Measurements from ENCODE around the gene BBX. TPM values are rescaled to one million over a fixed set of nuclear protein-coding genes. Genes with fewer than 3 reads are reported as not detected.
A peak's percentile ranks its signal among the peaks of the same experiment; 100 is the strongest.
"Not testable (repeated sequence)": the region's sequence is repeated elsewhere in the genome, so short reads cannot be mapped to it uniquely, and the experiment has no call there.

BBX gene
- total RNA-seq, 4 donors from 2014 or later: 33.0 to 46.3 (median 36.7) TPM

- DNase-seq: no peak
- no peaks in the 10 kb centered on the region for H3K36me3 ChIP-seq
- H3K4me3 ChIP-seq: no peak overlapping the region
- no peaks in the 10 kb centered on the region for H3K9me3 ChIP-seq
- no peaks in the 10 kb centered on the region for H3K27me3 ChIP-seq
- TF ChIP-seq CTCF (IDR thresholded peaks at IDR 0.05): no peak
- no peak for TF ChIP-seq POLR2A (IDR thresholded peaks at IDR 0.05)
- H3K27ac ChIP-seq: no peak overlapping the region
- H3K4me1 ChIP-seq: peaks cover 0 to 12% (median 3%) of the 10 kb centered on the region in 4 donors
These were observed 164.4 kb downstream of the BBX start for GRCh38 chr3:107687056-107687581.

DNA sequence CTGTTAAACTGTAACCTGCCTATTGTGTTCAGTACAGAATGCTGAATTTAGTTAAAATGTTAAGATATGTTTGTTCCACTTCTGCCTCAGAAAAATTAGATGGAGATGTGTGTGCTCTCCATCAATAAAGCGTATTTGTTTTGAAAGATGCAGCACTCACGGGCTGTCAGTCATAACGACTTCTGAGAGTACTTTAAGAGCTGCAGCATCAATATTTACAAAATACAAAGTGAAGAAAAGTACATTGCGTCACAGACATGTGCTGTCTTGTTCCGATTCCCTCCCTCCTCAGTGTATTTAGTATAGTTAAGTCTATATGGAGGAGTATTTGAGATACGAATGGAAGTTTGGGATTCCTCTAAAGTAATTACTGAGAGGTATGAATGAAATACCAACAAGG lies 166.6 kb downstream of the BBX start:
- Histone ChIP-seq H3K27ac (no peak overlapping the region), H3K27me3 (no peaks in the 10 kb centered on the region), H3K36me3 (no peaks in the 10 kb centered on the region), H3K9me3 (no peaks in the 10 kb centered on the region), H3K4me1 (peaks cover 0 to 5% (median 0%) of the 10 kb centered on the region in 4 donors), H3K4me3 (no peak overlapping the region)
- TF ChIP-seq POLR2A (IDR thresholded peaks at IDR 0.05): no peak
- TF ChIP-seq CTCF (IDR thresholded peaks at IDR 0.05): no peak
- no peak for DNase-seq

DNA sequence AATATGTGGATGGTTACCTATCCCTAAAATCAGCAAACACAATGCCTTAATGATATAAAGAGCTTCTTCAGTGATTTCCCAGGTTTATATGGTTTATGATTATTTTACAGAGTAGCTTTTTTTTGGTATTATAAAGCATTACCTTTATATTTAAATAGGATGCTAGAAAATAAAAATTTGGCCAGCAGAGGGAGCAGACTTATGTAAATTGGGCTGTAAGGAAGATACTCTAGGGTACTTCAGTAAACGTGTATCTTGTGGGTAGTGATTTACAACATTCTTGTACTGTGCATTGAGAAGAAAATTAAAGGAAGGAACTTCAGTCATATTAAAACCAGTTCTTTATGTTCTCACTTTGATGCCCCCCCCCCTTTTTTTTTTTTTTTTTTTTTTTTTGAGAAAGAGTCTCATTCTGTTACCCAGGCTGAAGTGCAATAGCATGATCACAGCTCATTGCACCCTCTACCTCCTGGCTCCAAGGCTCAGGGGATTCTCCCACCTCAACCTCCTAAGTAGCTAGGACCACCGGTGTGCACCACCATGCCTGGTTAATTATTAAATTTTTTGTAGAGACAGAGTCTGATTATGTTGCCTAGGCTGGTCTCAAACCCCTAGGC lies 167.9 kb downstream of the BBX start:
- no peak for DNase-seq
- Histone ChIP-seq H3K9me3 (no peaks in the 10 kb centered on the region), H3K36me3 (no peaks in the 10 kb centered on the region), H3K4me1 (no peaks in the 10 kb centered on the region), H3K27me3 (no peaks in the 10 kb centered on the region), H3K27ac (no peak overlapping the region), H3K4me3 (no peak overlapping the region)
- TF ChIP-seq POLR2A (IDR thresholded peaks at IDR 0.05) (no peak), CTCF (IDR thresholded peaks at IDR 0.05) (peak in 5 of 6 experiments; percentile 42 to 54 (median 50))

GRCh38 chr3:107691984-107692383 lies 169.2 kb downstream of the BBX start:
- DNase-seq, H3K27me3 ChIP-seq, H3K4me3 ChIP-seq, H3K9me3 ChIP-seq, H3K27ac ChIP-seq, H3K4me1 ChIP-seq, H3K36me3 ChIP-seq: not testable (repeated sequence)

- H3K9me3 ChIP-seq, H3K36me3 ChIP-seq, DNase-seq, H3K4me1 ChIP-seq, H3K27me3 ChIP-seq, H3K27ac ChIP-seq: not testable (repeated sequence)
- H3K4me3 ChIP-seq: peak overlapping the region in 2 of 4 donors; percentile 45 to 49
These were observed 174.6 kb downstream of the BBX start for GRCh38 chr3:107697348-107697747.

DNA sequence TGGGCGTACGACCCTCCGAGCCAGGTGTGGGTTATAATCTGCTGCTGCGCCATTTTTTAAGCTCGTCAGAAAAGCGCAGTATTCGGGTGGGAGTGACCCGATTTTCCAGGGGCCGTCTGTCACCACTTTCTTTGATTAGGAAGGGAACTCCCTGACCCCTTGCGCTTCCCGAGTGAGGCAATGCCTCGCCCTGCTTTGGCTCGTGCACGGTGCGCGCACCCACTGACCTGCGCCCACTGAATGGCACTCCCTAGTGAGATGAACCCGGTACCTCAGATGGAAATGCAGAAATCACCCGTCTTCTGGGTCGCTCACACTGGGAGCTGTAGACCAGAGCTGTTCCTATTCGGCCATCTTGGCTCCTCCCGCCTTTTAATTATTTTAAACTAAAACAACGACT lies 175.1 kb downstream of the BBX start:
- H3K4me1 ChIP-seq, H3K27me3 ChIP-seq, H3K36me3 ChIP-seq, H3K9me3 ChIP-seq: not testable (repeated sequence)
- Histone ChIP-seq H3K4me3 (peak overlapping the region; percentile 24 to 49 (median 38)), H3K27ac (peak overlapping the region in 1 of 4 donors; percentile 25)
- DNase-seq: peak in 1 of 3 donors; percentile 48

DNA sequence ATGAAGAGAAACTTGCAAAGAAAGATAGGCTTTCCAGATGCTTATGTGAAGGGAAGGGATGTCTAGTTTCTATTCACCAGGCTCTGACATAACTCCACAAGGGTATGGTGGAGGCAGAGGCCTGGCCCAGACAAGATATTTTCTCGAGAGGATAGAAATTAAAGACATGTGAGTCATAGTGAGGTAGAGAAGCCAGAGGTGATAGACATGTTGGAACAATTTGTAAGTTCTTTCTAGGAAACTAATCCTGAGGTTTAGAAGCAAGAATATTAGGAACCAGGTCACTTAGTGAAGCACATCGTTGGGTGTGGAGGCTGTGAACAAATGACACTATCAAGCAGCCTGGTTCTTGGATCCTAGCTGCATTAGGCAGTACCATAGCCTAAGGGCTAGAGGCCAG lies 176.9 kb downstream of the BBX start:
- H3K4me3 ChIP-seq: no peak overlapping the region
- H3K36me3 ChIP-seq: no peaks in the 10 kb centered on the region
- TF ChIP-seq CTCF (IDR thresholded peaks at IDR 0.05) (no peak), POLR2A (IDR thresholded peaks at IDR 0.05) (no peak)
- DNase-seq: no peak
- no peaks in the 10 kb centered on the region for H3K4me1 ChIP-seq
- H3K27me3 ChIP-seq: no peaks in the 10 kb centered on the region
- no peaks in the 10 kb centered on the region for H3K9me3 ChIP-seq
- no peak overlapping the region for H3K27ac ChIP-seq
